Tibial artery (tissue), 4 donors: ENCODE measurements around the gene CDK13.

Source experiments
- DNase-seq, 2 donors: peaks; one replicate each; pipeline ENCODE4 v3.0.0-alpha.2; 2019
- H3K27ac ChIP-seq, 2 donors: fragments of 200-600 bp; sonication (generic) in 1 of 2; 1 replicate in 1 of 2; 2 replicates in 1 of 2; pipeline ENCODE4 v1.5.1; 2018 to 2019; ENCODE audit warnings: mild to moderate bottlenecking in 1 of 2
- H3K27me3 ChIP-seq, 2 donors: fragments of 200-600 bp; sonication (generic) in 1 of 2; one replicate each; pipeline versions ENCODE4 v1.5.1 to v1.6.0; 2016 to 2019
- H3K36me3 ChIP-seq, 3 donors: fragments of 200-600 bp; sonication (generic) in 2 of 3; one replicate each; pipeline ENCODE4 v1.5.1; 2016 to 2019; ENCODE audit warnings: mild to moderate bottlenecking in 2 of 3
- H3K4me1 ChIP-seq, 4 donors: fragments of 200-600 bp; sonication (generic) in 2 of 4; 1 replicate in 3 of 4; 2 replicates in 1 of 4; pipeline ENCODE4 v1.5.1; 2016 to 2019
- H3K4me3 ChIP-seq, 2 donors: fragments of 200-600 bp; sonication (generic) in 1 of 2; 1 replicate in 1 of 2; 2 replicates in 1 of 2; pipeline ENCODE4 v1.5.1; 2018 to 2019; ENCODE audit warnings: mild to moderate bottlenecking in 2 of 2
- H3K9me3 ChIP-seq, 3 donors: fragments of 200-600 bp; sonication (generic) in 1 of 3; one replicate each; pipeline ENCODE4 v1.5.1; 2016 to 2019
- CTCF ChIP-seq, 2 experiments: fragments of 200-600 bp in 1 of 2; fragments of 450-650 bp in 1 of 2; IDR thresholded peaks; one replicate each; pipeline ENCODE4 v1.5.1; 2017 to 2019; ENCODE audit warnings: antibody characterized with exemption in 2 of 2, mild to moderate bottlenecking in 1 of 2, moderate library complexity in 1 of 2
- intact Hi-C: fragments of 100-400 bp; cut with DNase I; formaldehyde crosslinking; loops from one replicate; pipeline ENCODE4 v1.15.0; 2023; ENCODE audit warnings: low total_unique reads

Gene CDK13

GRCh38 chr7:40027545-40027944 is 77.5 kb downstream of the CDK13 start:
- Histone ChIP-seq H3K4me1 (no peaks in the 10 kb centered on the region), H3K27ac (no peak overlapping the region), H3K4me3 (no peak overlapping the region), H3K36me3 (peaks cover 0 to 46% (median 9%) of the 10 kb centered on the region in 3 donors), H3K9me3 (no peaks in the 10 kb centered on the region), H3K27me3 (no peaks in the 10 kb centered on the region)
- DNase-seq = no peak
- intact Hi-C loops = no loop called here
- TF ChIP-seq CTCF (IDR thresholded peaks at IDR 0.05) = no peak

- H3K9me3 ChIP-seq = peaks cover 0 to 12% (median 0%) of the 10 kb centered on the region in 3 donors
- H3K4me1 ChIP-seq = peaks cover 0 to 3% (median 0%) of the 10 kb centered on the region in 4 donors
- peaks cover 0 to 36% (median 9%) of the 10 kb centered on the region in 3 donors for H3K36me3 ChIP-seq
- DNase-seq = no peak
- no peak overlapping the region for H3K27ac ChIP-seq
- no peaks in the 10 kb centered on the region for H3K27me3 ChIP-seq
- no peak overlapping the region for H3K4me3 ChIP-seq
- TF ChIP-seq CTCF (IDR thresholded peaks at IDR 0.05) = no peak
- intact Hi-C loops = no loop called here
These were observed 83.8 kb downstream of the CDK13 start for GRCh38 chr7:40033826-40034225.

GRCh38 chr7:40041456-40041855 is 91.4 kb downstream of the CDK13 start:
- intact Hi-C loops = no loop called here
- no peak overlapping the region for H3K4me3 ChIP-seq
- H3K9me3 ChIP-seq = peaks cover 0 to 9% (median 0%) of the 10 kb centered on the region in 3 donors
- peaks cover 0 to 15% (median 6%) of the 10 kb centered on the region in 3 donors for H3K36me3 ChIP-seq
- TF ChIP-seq CTCF (IDR thresholded peaks at IDR 0.05) = no peak
- no peaks in the 10 kb centered on the region for H3K27me3 ChIP-seq
- H3K4me1 ChIP-seq = no peaks in the 10 kb centered on the region
- no peak for DNase-seq
- H3K27ac ChIP-seq = no peak overlapping the region

GRCh38 chr7:40043164-40043563 is 93.1 kb downstream of the CDK13 start:
- no peak overlapping the region for H3K4me3 ChIP-seq
- no peaks in the 10 kb centered on the region for H3K4me1 ChIP-seq
- H3K36me3 ChIP-seq = peaks cover 0 to 10% (median 7%) of the 10 kb centered on the region in 3 donors
- intact Hi-C loops = no loop called here
- TF ChIP-seq CTCF (IDR thresholded peaks at IDR 0.05) = no peak
- no peak overlapping the region for H3K27ac ChIP-seq
- no peaks in the 10 kb centered on the region for H3K27me3 ChIP-seq
- DNase-seq = no peak
- no peaks in the 10 kb centered on the region for H3K9me3 ChIP-seq

- H3K27me3 ChIP-seq = no peaks in the 10 kb centered on the region
- no peaks in the 10 kb centered on the region for H3K4me1 ChIP-seq
- H3K9me3 ChIP-seq = no peaks in the 10 kb centered on the region
- no peak overlapping the region for H3K4me3 ChIP-seq
- no peak overlapping the region for H3K27ac ChIP-seq
- no peak for DNase-seq
- no peak for TF ChIP-seq CTCF (IDR thresholded peaks at IDR 0.05)
- H3K36me3 ChIP-seq = peaks cover 3 to 10% (median 7%) of the 10 kb centered on the region in 3 donors
- intact Hi-C loops = no loop called here
These were observed 97.6 kb downstream of the CDK13 start for GRCh38 chr7:40047661-40048060.

- Histone ChIP-seq H3K27me3 (no peaks in the 10 kb centered on the region), H3K4me3 (no peak overlapping the region), H3K4me1 (peaks cover 0 to 23% (median 5%) of the 10 kb centered on the region in 4 donors), H3K36me3 (no peaks in the 10 kb centered on the region), H3K27ac (no peak overlapping the region), H3K9me3 (no peaks in the 10 kb centered on the region)
- TF ChIP-seq CTCF (IDR thresholded peaks at IDR 0.05) = no peak
- no peak for DNase-seq
- intact Hi-C loops = loop anchor here (5.0 kb wide), 1 partner anchor 160 kb away; no protein-coding TSS in a partner anchor
These were observed 107.2 kb downstream of the CDK13 start for GRCh38 chr7:40057292-40057691.
